SHP77 treated with DMSO at 0.1 percent for 48 hours (cell line): ENCODE measurements around the gene MTFMT.
"Not testable (repeated sequence)": the region's sequence is repeated elsewhere in the genome, so short reads cannot be mapped to it uniquely, and the experiment has no call there.

ENCODE experiments used
- DNase-seq: peaks from one replicate; lab custom pipeline; 2025; lab: John Stamatoyannopoulos, UW

Gene MTFMT

GRCh38 chr15:65028921-65029735, at the start of gene MTFMT:
Gene MTFMT (minus strand): TSS chr15:65029639. CDS start chr15:65029613, 26 bp downstream.
- peak; percentile 57 for DNase-seq

GRCh38 chr15:65077981-65078352, 48.5 kb upstream of the MTFMT start:
- DNase-seq: no peak

- DNase-seq: no peak
Measured at GRCh38 chr15:65077291-65077980, 48.0 kb upstream of the MTFMT start.

- no peak for DNase-seq
Measured at GRCh38 chr15:65076486-65077290, 47.2 kb upstream of the MTFMT start, which contains the start of gene KBTBD13. Gene KBTBD13 (plus strand): TSS chr15:65076746. CDS start chr15:65076816, 70 bp downstream.

GRCh38 chr15:65075607-65076395, 46.4 kb upstream of the MTFMT start:
- not testable (repeated sequence) for DNase-seq

- DNase-seq: not testable (repeated sequence)
Measured at GRCh38 chr15:65074946-65075345, 45.5 kb upstream of the MTFMT start.

- no peak for DNase-seq
Measured at GRCh38 chr15:65072617-65073016, 43.2 kb upstream of the MTFMT start.

GRCh38 chr15:65072027-65072426, 42.6 kb upstream of the MTFMT start:
- no peak for DNase-seq

- no peak for DNase-seq
Measured at GRCh38 chr15:65071381-65071811, 42.0 kb upstream of the MTFMT start.

- DNase-seq: no peak
Measured at GRCh38 chr15:65069779-65070546, 40.5 kb upstream of the MTFMT start.

GRCh38 chr15:65069179-65069578, 39.7 kb upstream of the MTFMT start:
- DNase-seq: no peak

- DNase-seq: no peak
Measured at GRCh38 chr15:65068403-65068788, 39.0 kb upstream of the MTFMT start.

- DNase-seq: no peak
Measured at GRCh38 chr15:65067645-65068402, 38.4 kb upstream of the MTFMT start, which contains the start of gene RASL12. Gene RASL12 (minus strand): TSS chr15:65067991. CDS start chr15:65067835, 156 bp downstream.

- no peak for DNase-seq
Measured at GRCh38 chr15:65067317-65067644, 37.8 kb upstream of the MTFMT start.

- DNase-seq: no peak
Measured at GRCh38 chr15:65066635-65067316, 37.3 kb upstream of the MTFMT start.

GRCh38 chr15:65066001-65066634, 36.7 kb upstream of the MTFMT start:
- DNase-seq: no peak

- no peak for DNase-seq
Measured at GRCh38 chr15:65062726-65063125, 33.3 kb upstream of the MTFMT start.

GRCh38 chr15:65062061-65062460, 32.6 kb upstream of the MTFMT start:
- DNase-seq: no peak
